Measurements from ENCODE around the gene DOK6. TPM values are rescaled to one million over a fixed set of nuclear protein-coding genes. Genes with fewer than 3 reads are reported as not detected.

DOK6 gene
- total RNA-seq, 1 donor: 3.6 TPM

DNA sequence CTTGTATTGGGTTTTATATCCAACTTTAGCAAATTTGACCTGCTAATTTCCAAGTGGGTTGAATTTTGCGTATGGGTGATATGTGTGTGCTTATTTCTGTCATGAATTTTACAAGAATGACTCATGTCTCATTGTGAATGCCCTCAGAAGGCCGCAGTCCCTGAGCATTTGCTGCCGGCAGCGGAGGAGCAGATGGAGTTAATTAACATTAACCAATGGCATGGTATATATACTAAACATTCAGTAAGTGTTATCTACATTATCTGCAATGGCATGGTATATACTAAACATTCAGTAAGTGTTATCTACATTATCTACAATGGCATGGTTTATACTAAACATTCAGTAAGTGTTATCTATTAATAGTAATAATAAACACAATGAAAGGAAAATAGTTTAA is 90.1 kb downstream of the DOK6 start:
- H3K9me3 ChIP-seq (ENCODE audit: low read depth, low read length): no peaks in the 10 kb centered on the region
- no peaks in the 10 kb centered on the region for H3K79me2 ChIP-seq (ENCODE audit: insufficient read depth, low read length)
- no peak overlapping the region for H3K4me3 ChIP-seq (ENCODE audit: insufficient read depth, low read length)
- no peak for TF ChIP-seq CTCF (IDR thresholded peaks at IDR 0.05; ENCODE audit: extremely low read depth, low read depth, low read length)
- H3K4me2 ChIP-seq (ENCODE audit: insufficient read depth, low read length): no peak overlapping the region
- DNase-seq (ENCODE audit: insufficient read length, low spot score, missing footprints): no peak
- no peaks in the 10 kb centered on the region for H3K36me3 ChIP-seq (ENCODE audit: insufficient read depth, low read length)
- no peaks in the 10 kb centered on the region for H3K4me1 ChIP-seq (ENCODE audit: insufficient read depth, low read length)
- no peaks in the 10 kb centered on the region for H3K27me3 ChIP-seq (ENCODE audit: insufficient read depth, low read length)
- no peaks in the 10 kb centered on the region for H4K20me1 ChIP-seq (ENCODE audit: insufficient read depth, low read length)
- no peak overlapping the region for H2AFZ ChIP-seq (ENCODE audit: low read length)
- H3K27ac ChIP-seq (ENCODE audit: low read depth, low read length): no peak overlapping the region

DNA sequence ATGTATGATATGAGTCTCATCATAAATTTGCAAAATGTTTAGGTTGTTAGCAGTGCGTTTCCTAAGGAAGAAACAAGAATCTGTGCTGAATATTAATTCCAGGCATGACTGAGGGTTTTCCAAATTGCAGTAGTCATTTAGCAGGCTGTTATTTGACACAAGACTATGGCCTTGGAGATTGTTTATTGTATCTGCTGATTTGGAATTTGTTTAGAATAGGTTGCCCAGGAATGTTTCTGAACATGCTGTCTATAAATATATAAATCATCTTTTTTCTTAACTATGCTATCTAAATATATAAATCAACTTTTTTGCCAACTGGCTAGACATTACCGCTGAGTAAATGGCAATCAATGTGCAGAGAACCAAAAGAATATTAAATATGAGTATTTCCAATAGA is 90.9 kb downstream of the DOK6 start:
- H3K27ac ChIP-seq (ENCODE audit: low read depth, low read length): no peak overlapping the region
- no peak for DNase-seq (ENCODE audit: insufficient read length, low spot score, missing footprints)
- H3K4me2 ChIP-seq (ENCODE audit: insufficient read depth, low read length): no peak overlapping the region
- no peaks in the 10 kb centered on the region for H3K36me3 ChIP-seq (ENCODE audit: insufficient read depth, low read length)
- no peaks in the 10 kb centered on the region for H3K4me1 ChIP-seq (ENCODE audit: insufficient read depth, low read length)
- no peaks in the 10 kb centered on the region for H3K79me2 ChIP-seq (ENCODE audit: insufficient read depth, low read length)
- no peaks in the 10 kb centered on the region for H4K20me1 ChIP-seq (ENCODE audit: insufficient read depth, low read length)
- H2AFZ ChIP-seq (ENCODE audit: low read length): no peak overlapping the region
- no peaks in the 10 kb centered on the region for H3K27me3 ChIP-seq (ENCODE audit: insufficient read depth, low read length)
- no peak overlapping the region for H3K4me3 ChIP-seq (ENCODE audit: insufficient read depth, low read length)
- H3K9me3 ChIP-seq (ENCODE audit: low read depth, low read length): no peaks in the 10 kb centered on the region
- no peak for TF ChIP-seq CTCF (IDR thresholded peaks at IDR 0.05; ENCODE audit: extremely low read depth, low read depth, low read length)

DNA sequence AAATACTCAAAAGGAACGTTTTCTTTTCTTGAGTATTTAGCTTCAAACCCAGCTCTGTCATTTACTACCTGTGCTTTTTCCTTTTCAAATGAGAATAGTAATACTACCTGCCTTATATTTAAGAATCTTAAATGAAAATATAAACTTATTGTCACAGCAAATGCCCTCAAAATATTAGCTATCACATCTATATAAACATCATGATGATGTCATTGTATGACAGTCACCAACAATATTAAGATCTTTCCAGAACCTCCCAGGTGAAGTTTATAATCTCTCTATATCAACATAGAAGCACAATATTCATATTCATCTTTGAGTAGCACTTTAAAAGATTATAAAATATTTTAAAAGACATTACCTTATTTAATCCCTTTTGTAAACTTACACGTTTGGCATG is 92.2 kb downstream of the DOK6 start:
- H2AFZ ChIP-seq (ENCODE audit: low read length): no peak overlapping the region
- no peak for DNase-seq (ENCODE audit: insufficient read length, low spot score, missing footprints)
- no peak overlapping the region for H3K4me2 ChIP-seq (ENCODE audit: insufficient read depth, low read length)
- no peaks in the 10 kb centered on the region for H3K9me3 ChIP-seq (ENCODE audit: low read depth, low read length)
- H3K27me3 ChIP-seq (ENCODE audit: insufficient read depth, low read length): no peaks in the 10 kb centered on the region
- no peaks in the 10 kb centered on the region for H3K4me1 ChIP-seq (ENCODE audit: insufficient read depth, low read length)
- no peak overlapping the region for H3K4me3 ChIP-seq (ENCODE audit: insufficient read depth, low read length)
- no peak for TF ChIP-seq CTCF (IDR thresholded peaks at IDR 0.05; ENCODE audit: extremely low read depth, low read depth, low read length)
- H3K27ac ChIP-seq (ENCODE audit: low read depth, low read length): no peak overlapping the region
- H3K36me3 ChIP-seq (ENCODE audit: insufficient read depth, low read length): no peaks in the 10 kb centered on the region
- no peaks in the 10 kb centered on the region for H4K20me1 ChIP-seq (ENCODE audit: insufficient read depth, low read length)
- no peaks in the 10 kb centered on the region for H3K79me2 ChIP-seq (ENCODE audit: insufficient read depth, low read length)

DNA sequence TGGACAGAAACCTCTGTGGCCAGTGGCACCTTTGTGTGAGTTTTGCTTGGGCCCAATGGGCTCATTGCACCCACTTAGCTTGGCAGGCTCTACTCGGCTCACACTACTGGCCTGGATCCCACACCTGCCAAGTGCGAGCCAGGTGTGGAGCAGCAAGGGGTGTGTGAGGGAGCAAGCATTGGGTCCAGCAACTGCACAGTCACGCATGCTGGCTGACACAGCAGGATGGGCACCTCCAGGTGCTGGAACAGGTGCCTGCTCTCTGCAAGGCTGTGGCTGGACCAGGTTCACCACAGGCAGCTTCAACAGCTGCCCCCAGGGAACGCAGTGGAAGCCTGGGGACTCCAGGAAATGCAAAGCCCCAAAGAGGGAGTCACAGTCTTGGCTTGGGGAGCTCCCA is 94.2 kb downstream of the DOK6 start:
- TF ChIP-seq CTCF (IDR thresholded peaks at IDR 0.05; ENCODE audit: extremely low read depth, low read depth, low read length): no peak
- Histone ChIP-seq H3K36me3 (ENCODE audit: insufficient read depth, low read length) (no peaks in the 10 kb centered on the region), H3K9me3 (ENCODE audit: low read depth, low read length) (no peaks in the 10 kb centered on the region), H3K4me1 (ENCODE audit: insufficient read depth, low read length) (no peaks in the 10 kb centered on the region), H3K27ac (ENCODE audit: low read depth, low read length) (no peak overlapping the region), H3K27me3 (ENCODE audit: insufficient read depth, low read length) (no peaks in the 10 kb centered on the region), H3K79me2 (ENCODE audit: insufficient read depth, low read length) (no peaks in the 10 kb centered on the region), H3K4me3 (ENCODE audit: insufficient read depth, low read length) (no peak overlapping the region), H4K20me1 (ENCODE audit: insufficient read depth, low read length) (no peaks in the 10 kb centered on the region), H2AFZ (ENCODE audit: low read length) (no peak overlapping the region), H3K4me2 (ENCODE audit: insufficient read depth, low read length) (no peak overlapping the region)
- peak; percentile 14 for DNase-seq (ENCODE audit: insufficient read length, low spot score, missing footprints)

Measured in osteoblast (primary cell).